ENCODE measurements around the gene DIP2C.

GRCh38 chr10:299969-300368, 389.5 kb downstream of the DIP2C start:
- TF ChIP-seq, protein P1, sequence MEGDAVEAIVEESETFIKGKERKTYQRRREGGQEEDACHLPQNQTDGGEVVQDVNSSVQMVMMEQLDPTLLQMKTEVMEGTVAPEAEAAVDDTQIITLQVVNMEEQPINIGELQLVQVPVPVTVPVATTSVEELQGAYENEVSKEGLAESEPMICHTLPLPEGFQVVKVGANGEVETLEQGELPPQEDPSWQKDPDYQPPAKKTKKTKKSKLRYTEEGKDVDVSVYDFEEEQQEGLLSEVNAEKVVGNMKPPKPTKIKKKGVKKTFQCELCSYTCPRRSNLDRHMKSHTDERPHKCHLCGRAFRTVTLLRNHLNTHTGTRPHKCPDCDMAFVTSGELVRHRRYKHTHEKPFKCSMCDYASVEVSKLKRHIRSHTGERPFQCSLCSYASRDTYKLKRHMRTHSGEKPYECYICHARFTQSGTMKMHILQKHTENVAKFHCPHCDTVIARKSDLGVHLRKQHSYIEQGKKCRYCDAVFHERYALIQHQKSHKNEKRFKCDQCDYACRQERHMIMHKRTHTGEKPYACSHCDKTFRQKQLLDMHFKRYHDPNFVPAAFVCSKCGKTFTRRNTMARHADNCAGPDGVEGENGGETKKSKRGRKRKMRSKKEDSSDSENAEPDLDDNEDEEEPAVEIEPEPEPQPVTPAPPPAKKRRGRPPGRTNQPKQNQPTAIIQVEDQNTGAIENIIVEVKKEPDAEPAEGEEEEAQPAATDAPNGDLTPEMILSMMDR (IDR thresholded peaks at IDR 0.05) = no peak
- TF ChIP-seq POLR2A (IDR thresholded peaks at IDR 0.05) = no peak
